ENCODE measurements around the gene TNIK.
"Not testable (repeated sequence)": the region's sequence is repeated elsewhere in the genome, so short reads cannot be mapped to it uniquely, and the experiment has no call there.

The TNIK gene

GRCh38 chr3:171445620-171446204, 14.5 kb downstream of the TNIK start:
- no peak for DNase-seq

- no peak for DNase-seq
These were observed 16.1 kb downstream of the TNIK start for GRCh38 chr3:171444001-171444690.

GRCh38 chr3:171443211-171443957, 16.8 kb downstream of the TNIK start:
- DNase-seq: no peak

- DNase-seq: no peak
These were observed 18.0 kb downstream of the TNIK start for GRCh38 chr3:171442184-171442583.

- no peak for DNase-seq
These were observed 18.8 kb downstream of the TNIK start for GRCh38 chr3:171441381-171441780.

- DNase-seq: no peak
These were observed 20.2 kb downstream of the TNIK start for GRCh38 chr3:171439996-171440395.

- DNase-seq: no peak
These were observed 23.0 kb downstream of the TNIK start for GRCh38 chr3:171437115-171437756.

GRCh38 chr3:171436380-171436779, 23.8 kb downstream of the TNIK start:
- DNase-seq: no peak

- no peak for DNase-seq
These were observed 24.4 kb downstream of the TNIK start for GRCh38 chr3:171435757-171436156.

- DNase-seq: no peak
These were observed 25.1 kb downstream of the TNIK start for GRCh38 chr3:171435143-171435542.

- DNase-seq: no peak
These were observed 27.7 kb downstream of the TNIK start for GRCh38 chr3:171432548-171432947.

- no peak for DNase-seq
These were observed 28.7 kb downstream of the TNIK start for GRCh38 chr3:171431550-171431949.

- DNase-seq: no peak
These were observed 29.7 kb downstream of the TNIK start for GRCh38 chr3:171430530-171430929.

GRCh38 chr3:171429635-171430034, 30.6 kb downstream of the TNIK start:
- DNase-seq: no peak

- no peak for DNase-seq
These were observed 31.3 kb downstream of the TNIK start for GRCh38 chr3:171428892-171429291.

GRCh38 chr3:171428321-171428787, 31.9 kb downstream of the TNIK start:
- no peak for DNase-seq

- DNase-seq: no peak
These were observed 32.4 kb downstream of the TNIK start for GRCh38 chr3:171427771-171428320.

- not testable (repeated sequence) for DNase-seq
These were observed 36.1 kb downstream of the TNIK start for GRCh38 chr3:171424063-171424462.

- not testable (repeated sequence) for DNase-seq
These were observed 37.4 kb downstream of the TNIK start for GRCh38 chr3:171422855-171423254.

GRCh38 chr3:171420667-171421066, 39.5 kb downstream of the TNIK start:
- no peak for DNase-seq

- no peak for DNase-seq
These were observed 40.7 kb downstream of the TNIK start for GRCh38 chr3:171419457-171419856.

- DNase-seq: no peak
These were observed 42.4 kb downstream of the TNIK start for GRCh38 chr3:171417813-171418212.

- no peak for DNase-seq
These were observed 43.1 kb downstream of the TNIK start for GRCh38 chr3:171417137-171417536.
